ENCODE data around the gene HPSE2.
"Not testable (repeated sequence)": the region's sequence is repeated elsewhere in the genome, so short reads cannot be mapped to it uniquely, and the experiment has no call there.

HPSE2 gene

DNA sequence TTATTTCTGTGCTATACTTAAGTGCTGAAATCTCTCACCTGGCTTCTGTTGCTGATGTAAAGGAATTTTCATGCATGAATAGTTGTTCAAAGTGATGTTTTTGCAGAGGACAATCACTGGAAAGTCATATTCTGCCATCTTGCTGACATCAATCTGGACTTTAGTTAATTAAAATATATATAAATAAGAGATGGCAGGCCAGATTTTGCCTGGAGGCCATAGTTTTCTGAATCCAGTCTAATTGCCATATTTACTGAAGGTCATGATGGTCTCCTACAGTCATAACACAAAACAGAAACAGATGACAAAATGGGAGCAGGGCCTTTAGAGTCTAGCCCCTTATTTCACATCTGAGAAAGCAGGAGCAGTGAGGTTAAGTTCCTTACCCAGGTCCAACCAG, 228.2 kb downstream of the HPSE2 start:
- DNase-seq (ENCODE audit: low spot score) (no peak), FAIRE-seq (no peak)

DNA sequence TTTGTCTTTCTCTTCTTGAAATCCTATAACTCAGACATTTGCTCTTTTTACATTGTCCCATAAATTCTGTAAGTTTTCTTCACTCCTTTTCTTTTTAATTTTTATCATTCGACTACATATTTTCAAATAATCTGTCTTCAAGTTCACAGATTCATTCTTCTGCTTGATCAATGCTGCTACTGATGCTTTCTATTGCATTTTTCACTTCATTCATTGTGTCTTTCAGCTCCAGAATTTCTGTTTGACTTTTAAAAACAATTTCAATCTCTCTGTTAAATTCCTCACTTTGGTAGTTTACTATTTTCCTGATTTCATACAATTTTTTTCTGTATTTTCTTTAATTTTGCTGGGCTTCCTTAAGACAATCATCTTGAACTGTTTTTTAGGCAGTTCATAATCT, 230.4 kb downstream of the HPSE2 start:
- DNase-seq (ENCODE audit: low spot score) (no peak), FAIRE-seq (no peak)

GRCh38 chr10:99004738-99005137, 230.9 kb downstream of the HPSE2 start:
- no peak for DNase-seq (ENCODE audit: low spot score)
- no peak for FAIRE-seq

GRCh38 chr10:99002392-99002791, 233.3 kb downstream of the HPSE2 start:
- FAIRE-seq (no peak), DNase-seq (ENCODE audit: low spot score) (no peak)

GRCh38 chr10:98997596-98997995, 238.1 kb downstream of the HPSE2 start:
- DNase-seq (ENCODE audit: low spot score): no peak
- no peak for FAIRE-seq

GRCh38 chr10:98994030-98994429, 241.6 kb downstream of the HPSE2 start:
- no peak for FAIRE-seq
- no peak for DNase-seq (ENCODE audit: low spot score)

DNA sequence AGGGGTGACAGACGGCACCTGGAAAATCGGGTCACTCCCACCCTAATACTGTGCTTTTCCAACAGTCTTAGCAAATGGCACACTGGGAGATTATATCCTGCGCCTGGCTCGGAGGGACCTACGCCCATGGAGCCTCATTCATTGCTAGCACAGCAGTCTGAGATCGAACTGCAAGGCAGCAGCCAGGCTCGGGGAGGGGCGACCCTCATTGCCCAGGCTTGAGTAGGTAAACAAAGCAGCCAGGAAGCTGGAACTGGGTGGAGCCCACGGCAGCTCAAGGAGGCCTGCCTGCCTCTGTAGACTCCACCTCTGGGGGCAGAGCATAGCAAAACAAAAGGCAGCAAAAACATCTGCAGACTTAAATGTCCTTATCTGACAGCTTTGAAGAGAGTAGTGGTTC, 251.9 kb downstream of the HPSE2 start:
- not testable (repeated sequence) for DNase-seq (ENCODE audit: low spot score); FAIRE-seq

DNA sequence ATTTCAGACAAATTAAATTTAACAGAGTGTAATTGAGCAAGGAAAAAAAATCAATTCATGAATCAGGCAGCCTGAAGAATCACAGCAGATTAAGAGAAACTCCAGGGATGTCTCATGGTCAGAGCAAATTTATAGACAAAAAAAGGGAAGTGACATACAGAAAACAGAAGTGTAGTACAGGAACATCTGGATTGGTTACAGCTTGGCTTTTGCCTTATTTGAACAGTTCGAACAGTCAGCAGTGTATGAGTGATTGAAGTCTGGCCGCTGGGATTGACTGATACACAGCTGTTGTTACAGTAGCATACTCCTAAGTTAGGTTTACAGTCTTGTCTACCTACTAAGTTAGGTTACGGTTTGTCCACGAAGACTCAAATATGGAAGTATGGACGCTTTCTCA, 255.3 kb downstream of the HPSE2 start:
- DNase-seq (ENCODE audit: low spot score): no peak
- FAIRE-seq: no peak

DNA sequence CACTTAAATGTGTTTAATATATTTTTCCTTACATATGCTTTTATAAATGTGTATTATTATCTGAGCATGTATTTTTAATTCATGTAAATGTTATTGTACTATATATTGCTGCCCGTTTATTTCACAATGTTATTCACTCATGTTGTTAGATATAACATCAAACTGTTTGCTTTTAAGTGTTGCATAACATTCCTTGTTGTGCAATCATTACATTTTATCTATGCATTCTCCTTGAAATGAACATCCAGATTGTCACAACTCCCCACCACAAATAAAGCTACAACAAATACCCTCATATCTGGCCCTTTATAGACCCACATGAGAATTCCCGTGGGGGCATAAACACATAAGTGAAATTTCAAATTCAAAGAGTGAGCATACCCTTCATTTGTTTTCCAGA, 264.2 kb downstream of the HPSE2 start:
- FAIRE-seq: no peak
- no peak for DNase-seq (ENCODE audit: low spot score)

GRCh38 chr10:98967601-98968000, 268.1 kb downstream of the HPSE2 start:
- DNase-seq (ENCODE audit: low spot score): no peak
- FAIRE-seq: no peak

GRCh38 chr10:98963608-98964007, 272.0 kb downstream of the HPSE2 start:
- no peak for FAIRE-seq
- no peak for DNase-seq (ENCODE audit: low spot score)

DNA sequence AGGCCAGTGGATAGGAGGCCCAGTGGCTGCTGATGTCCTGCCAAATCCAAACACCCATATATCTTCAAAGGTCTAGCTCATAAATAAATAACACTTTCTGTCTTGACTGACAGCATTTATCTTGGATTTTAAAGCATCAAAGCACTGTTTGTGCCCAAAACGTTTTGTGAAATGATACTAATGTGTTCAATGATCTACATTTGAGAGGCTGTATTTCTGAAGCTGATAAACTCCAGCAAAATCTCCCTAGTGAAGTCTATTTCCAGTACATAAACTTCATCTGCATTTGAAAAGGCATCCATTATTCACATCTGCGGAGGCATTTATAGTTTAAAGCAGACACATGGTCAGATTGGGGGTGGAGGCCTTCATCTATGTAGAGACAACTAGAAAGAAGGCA, 276.3 kb downstream of the HPSE2 start:
- FAIRE-seq: no peak

GRCh38 chr10:98957801-98958200, 277.9 kb downstream of the HPSE2 start:
- no peak for FAIRE-seq
- DNase-seq (ENCODE audit: low spot score): no peak

More for the DNA sequence above, 276.3 kb downstream of the HPSE2 start:
- no peak for DNase-seq (ENCODE audit: low spot score)

DNA sequence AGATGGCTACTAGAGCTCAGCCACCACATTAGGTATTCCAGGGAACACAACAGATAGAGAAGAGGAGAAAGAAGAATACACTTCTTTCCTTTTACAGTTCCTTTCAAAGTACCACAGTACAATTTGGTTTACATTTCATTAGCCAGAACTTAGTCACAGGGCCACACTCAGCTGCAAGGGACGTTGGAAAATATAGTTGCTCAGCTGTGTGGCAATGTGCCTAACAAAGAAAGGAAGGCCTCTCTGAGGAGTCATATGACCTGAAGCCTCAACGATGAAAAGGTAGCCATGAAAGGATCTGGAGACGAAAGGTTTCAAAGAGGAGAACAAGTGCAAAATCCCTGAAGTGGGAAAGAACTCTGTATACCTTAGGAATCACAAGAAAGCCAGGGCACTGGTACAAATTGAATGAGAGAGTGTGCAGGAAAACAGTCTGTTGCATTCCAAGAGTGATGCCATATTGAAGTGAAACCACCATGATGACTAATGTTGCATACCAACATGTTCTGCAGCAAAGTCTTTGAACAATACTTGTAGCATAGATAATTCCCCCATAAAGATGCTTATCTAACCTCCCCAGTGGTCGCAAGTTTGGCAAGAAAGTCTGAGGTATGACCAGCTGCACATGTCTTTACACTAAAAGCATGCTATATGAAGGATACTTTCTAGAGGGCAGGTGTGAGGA, 278.9 kb downstream of the HPSE2 start:
- no peak for FAIRE-seq

GRCh38 chr10:98953251-98953650, 282.4 kb downstream of the HPSE2 start:
- no peak for DNase-seq (ENCODE audit: low spot score)
- FAIRE-seq: no peak

More for the DNA sequence above, 278.9 kb downstream of the HPSE2 start:
- DNase-seq (ENCODE audit: low spot score): no peak

GRCh38 chr10:98951269-98952000, 284.2 kb downstream of the HPSE2 start:
- DNase-seq (ENCODE audit: low spot score): no peak
- no peak for FAIRE-seq

DNA sequence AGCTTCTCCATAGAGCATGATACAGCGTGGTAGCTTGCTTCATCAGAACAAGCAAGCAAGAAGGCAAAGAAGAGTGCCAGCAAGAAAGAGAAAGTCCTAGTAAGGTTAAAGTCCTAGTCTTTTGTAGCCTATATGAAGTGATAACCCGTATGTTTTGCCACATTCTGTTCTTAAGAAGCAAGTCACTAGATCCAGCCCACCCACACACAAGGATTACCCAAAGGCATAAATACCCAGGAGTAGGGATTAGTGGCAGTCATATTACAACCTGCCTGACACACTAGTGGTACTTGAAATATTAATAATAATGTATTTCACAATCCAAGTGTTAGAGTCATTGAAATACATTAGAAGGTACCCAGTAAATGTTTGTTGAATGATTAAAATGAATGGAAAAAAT, 285.5 kb downstream of the HPSE2 start:
- DNase-seq (ENCODE audit: low spot score) (no peak), FAIRE-seq (no peak)

DNA sequence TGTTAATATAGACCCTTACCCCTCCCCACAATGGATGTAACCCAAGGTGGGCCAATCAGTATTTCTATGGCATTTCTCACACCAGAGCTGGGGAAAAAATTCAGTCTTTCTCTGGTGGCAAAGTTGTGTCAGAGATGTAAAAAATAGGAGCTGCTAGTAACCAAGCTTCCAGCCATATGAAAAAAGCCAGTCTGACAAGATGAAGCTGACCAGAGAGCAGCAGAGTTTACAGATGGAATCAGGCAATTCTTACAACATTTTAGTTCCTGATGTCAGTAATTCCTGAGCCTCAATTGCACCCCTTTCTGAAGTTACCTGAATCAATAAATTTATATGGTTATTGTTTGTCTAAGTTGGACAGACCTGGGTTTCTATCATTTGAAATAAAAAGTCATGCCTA, 286.3 kb downstream of the HPSE2 start:
- DNase-seq (ENCODE audit: low spot score) (no peak), FAIRE-seq (no peak)

GRCh38 chr10:98943681-98944080, 292.0 kb downstream of the HPSE2 start:
- FAIRE-seq (no peak), DNase-seq (ENCODE audit: low spot score) (no peak)

DNA sequence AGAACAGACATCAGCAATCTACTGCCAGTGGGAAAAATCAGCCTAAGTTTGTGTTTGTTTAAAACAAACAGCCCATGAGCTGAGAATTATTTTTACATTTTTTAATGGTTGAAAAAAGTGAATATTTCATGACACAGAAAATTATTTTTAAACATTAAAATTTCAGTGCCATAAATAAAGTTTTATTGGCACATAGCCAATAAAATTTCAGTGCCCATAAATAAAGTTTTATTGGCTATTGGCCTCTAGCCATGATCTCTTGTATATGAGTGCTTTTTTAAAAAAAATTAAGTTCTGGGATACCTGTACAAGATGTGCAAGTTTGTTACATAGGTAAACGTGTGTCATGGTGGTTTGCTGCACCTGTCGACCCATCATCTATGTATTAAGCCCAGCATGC, 305.9 kb downstream of the HPSE2 start:
- FAIRE-seq (no peak), DNase-seq (ENCODE audit: low spot score) (no peak)

DNA sequence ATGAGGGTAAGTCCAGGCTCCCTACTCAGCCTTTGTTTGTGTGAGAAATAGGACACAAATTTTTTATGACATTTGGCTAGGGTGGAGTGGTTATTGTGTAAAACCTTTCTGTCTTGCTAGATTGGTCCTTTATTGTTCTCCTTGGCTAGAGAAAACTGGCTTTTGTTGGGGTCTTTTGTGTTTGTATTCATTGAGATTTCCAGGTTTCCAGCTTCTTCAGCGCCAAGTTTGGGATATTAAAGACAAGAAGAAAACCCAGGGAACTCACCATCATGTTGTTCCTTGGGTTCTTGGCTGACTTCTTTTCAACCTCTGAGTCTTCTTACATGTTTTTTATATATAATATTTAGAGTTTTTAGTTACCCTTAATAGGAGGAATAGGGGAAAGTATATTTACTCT, 310.0 kb downstream of the HPSE2 start:
- FAIRE-seq: no peak

GRCh38 chr10:98924526-98924925, 311.1 kb downstream of the HPSE2 start:
- no peak for FAIRE-seq

More for the DNA sequence above, 310.0 kb downstream of the HPSE2 start:
- no peak for DNase-seq (ENCODE audit: low spot score)

DNA sequence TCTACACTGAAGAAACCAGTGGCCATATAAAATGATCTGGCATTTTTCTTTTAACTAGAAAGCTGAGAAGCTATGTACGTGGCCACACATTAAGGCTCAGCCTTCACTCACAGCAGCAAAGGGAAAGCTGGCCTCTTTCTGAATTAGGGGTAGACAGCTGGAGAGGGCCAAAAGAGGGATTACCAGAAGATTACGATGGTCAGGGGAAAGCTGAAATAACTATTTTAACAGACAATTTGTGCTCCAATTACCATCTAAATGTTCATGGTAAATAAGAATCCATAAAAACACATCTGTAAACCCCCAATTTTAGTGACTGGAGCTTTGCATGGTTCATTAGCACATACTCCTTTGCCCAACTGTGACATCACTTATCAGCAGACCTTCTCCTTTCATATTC, 314.3 kb downstream of the HPSE2 start:
- no peak for FAIRE-seq
- DNase-seq (ENCODE audit: low spot score): no peak

More at GRCh38 chr10:98924526-98924925, 311.1 kb downstream of the HPSE2 start:
- DNase-seq (ENCODE audit: low spot score): no peak

Data from RCC 7860 (cell line).